GM21526 (cell line): ENCODE results near the gene KLF16.

Source experiments
- ATAC-seq: cut with Tn5 transposase; IDR thresholded peaks from one replicate; pipeline ENCODE4 v1.9.1; 2021; ENCODE audit warnings: moderate library complexity; ENCODE audit not compliant: unreplicated experiment, low FRiP score

Gene KLF16

GRCh38 chr19:1856698-1857603 is 6.4 kb downstream of the KLF16 start:
- no peak for ATAC-seq

GRCh38 chr19:1856345-1856697 is 7.1 kb downstream of the KLF16 start:
- no peak for ATAC-seq

- ATAC-seq, result no peak
These were observed 7.5 kb downstream of the KLF16 start for GRCh38 chr19:1855828-1856255.

GRCh38 chr19:1855040-1855827 is 8.1 kb downstream of the KLF16 start:
- ATAC-seq, result peak; percentile 35

GRCh38 chr19:1854542-1855039 is 8.8 kb downstream of the KLF16 start:
- ATAC-seq, result no peak

- no peak for ATAC-seq
These were observed 9.3 kb downstream of the KLF16 start for GRCh38 chr19:1854039-1854541.

GRCh38 chr19:1853295-1854038 is 9.9 kb downstream of the KLF16 start:
- no peak for ATAC-seq

GRCh38 chr19:1852581-1853128 is 10.7 kb downstream of the KLF16 start:
- no peak for ATAC-seq

- no peak for ATAC-seq
These were observed 11.5 kb downstream of the KLF16 start for GRCh38 chr19:1851654-1852580.

GRCh38 chr19:1850809-1851653 is 12.3 kb downstream of the KLF16 start:
- ATAC-seq, result no peak

GRCh38 chr19:1849886-1850398 is 13.4 kb downstream of the KLF16 start:
- no peak for ATAC-seq

GRCh38 chr19:1849132-1849474 is 14.3 kb downstream of the KLF16 start:
- ATAC-seq, result no peak

GRCh38 chr19:1848399-1849131 is 14.8 kb downstream of the KLF16 start, which contains the start of gene REXO1:
REXO1 (minus strand) TSS chr19:1848483; CDS start chr19:1848358, 125 bp downstream.
- ATAC-seq, result peak; percentile 45

- peak; percentile 27 for ATAC-seq
These were observed 15.5 kb downstream of the KLF16 start for GRCh38 chr19:1847684-1848398.

GRCh38 chr19:1847348-1847683 is 16.1 kb downstream of the KLF16 start:
- no peak for ATAC-seq

GRCh38 chr19:1846517-1847204 is 16.7 kb downstream of the KLF16 start:
- no peak for ATAC-seq
